ENCODE measurements around the gene SLC17A6.

The SLC17A6 gene

GRCh38 chr11:22337596-22338485 is at the start of gene SLC17A6:
Gene SLC17A6 (plus strand): TSS chr11:22338381. CDS start chr11:22338534, 153 bp downstream.
- DNase-seq, result peak; percentile 70 to 77

GRCh38 chr11:22302368-22302767 is 35.8 kb upstream of the SLC17A6 start:
- no peak for DNase-seq

GRCh38 chr11:22304337-22304961 is 33.7 kb upstream of the SLC17A6 start:
- no peak for DNase-seq

- DNase-seq, result no peak
Observed at GRCh38 chr11:22317656-22318055, 20.5 kb upstream of the SLC17A6 start.

GRCh38 chr11:22331771-22332170 is 6.4 kb upstream of the SLC17A6 start:
- no peak for DNase-seq

GRCh38 chr11:22336587-22336986 is 1.6 kb upstream of the SLC17A6 start:
- no peak for DNase-seq

GRCh38 chr11:22339611-22340010 is 1.4 kb downstream of the SLC17A6 start:
- no peak for DNase-seq

GRCh38 chr11:22340235-22340634 is 2.1 kb downstream of the SLC17A6 start:
- DNase-seq, result no peak

- DNase-seq, result no peak
Observed at GRCh38 chr11:22340701-22341587, 2.8 kb downstream of the SLC17A6 start.

GRCh38 chr11:22341588-22341931 is 3.4 kb downstream of the SLC17A6 start:
- no peak for DNase-seq

GRCh38 chr11:22342211-22343031 is 4.2 kb downstream of the SLC17A6 start:
- no peak for DNase-seq

- no peak for DNase-seq
Observed at GRCh38 chr11:22343032-22343324, 4.8 kb downstream of the SLC17A6 start.

GRCh38 chr11:22343371-22344032 is 5.3 kb downstream of the SLC17A6 start:
- DNase-seq, result no peak

GRCh38 chr11:22344081-22344480 is 5.9 kb downstream of the SLC17A6 start:
- no peak for DNase-seq

GRCh38 chr11:22346282-22346681 is 8.1 kb downstream of the SLC17A6 start:
- DNase-seq, result no peak

- no peak for DNase-seq
Observed at GRCh38 chr11:22347857-22348487, 9.8 kb downstream of the SLC17A6 start.

- DNase-seq, result no peak
Observed at GRCh38 chr11:22349491-22349890, 11.3 kb downstream of the SLC17A6 start.

- DNase-seq, result no peak
Observed at GRCh38 chr11:22359295-22359694, 21.1 kb downstream of the SLC17A6 start.

- DNase-seq, result no peak
Observed at GRCh38 chr11:22371160-22371559, 33.0 kb downstream of the SLC17A6 start.

GRCh38 chr11:22387126-22387525 is 48.9 kb downstream of the SLC17A6 start:
- no peak for DNase-seq

- DNase-seq, result no peak
Observed at GRCh38 chr11:22389526-22390282, 51.5 kb downstream of the SLC17A6 start.

All from NCI-H187 (cell line).